Measurements from ENCODE around the gene UPF1.

GRCh38 chr19:18867751-18868150 is 36.0 kb downstream of the UPF1 start:
- TF ChIP-seq ZNF274 (IDR thresholded peaks at IDR 0.05; ENCODE audit: low read depth, low read length) (no peak), YY1 (IDR thresholded peaks at IDR 0.05; ENCODE audit: insufficient read depth, insufficient read length) (no peak)

Data from NT2/D1 (cell line).